IMR-90 (cell line): ENCODE data around the gene MFAP4.

ENCODE experiments used
- BHLHE40 ChIP-seq: fragments of 150-350 bp; IDR thresholded peaks from 2 replicates; pipeline ENCODE4 v1.6.1; 2016; ENCODE audit warnings: mild to moderate bottlenecking, low read depth, low read length
- CEBPB ChIP-seq: IDR thresholded peaks from 2 replicates; pipeline ENCODE4 v1.6.1; 2012; ENCODE audit warnings: low read depth, low read length, improper control_type of control experiment
- FOS ChIP-seq: fragments of 150-350 bp; IDR thresholded peaks from 2 replicates; pipeline ENCODE4 v1.6.1; 2016; ENCODE audit warnings: low read depth, low read length
- MAFK ChIP-seq: IDR thresholded peaks from 2 replicates; pipeline ENCODE4 v1.6.1; 2012; ENCODE audit warnings: low read depth, low read length, improper control_type of control experiment
- MXI1 ChIP-seq: IDR thresholded peaks from 2 replicates; pipeline ENCODE4 v1.6.1; 2012; ENCODE audit warnings: low read depth, mild to moderate bottlenecking, low read length, moderate library complexity, borderline replicate concordance
- POLR2A ChIP-seq: IDR thresholded peaks from 2 replicates; pipeline ENCODE4 v1.6.1; 2012; ENCODE audit warnings: mild to moderate bottlenecking, low read depth, low read length
- RAD21 ChIP-seq: IDR thresholded peaks from 2 replicates; pipeline ENCODE4 v1.6.1; 2012; ENCODE audit warnings: low read length, improper control_type of control experiment
- RFX5 ChIP-seq: IDR thresholded peaks from 2 replicates; pipeline ENCODE4 v1.8.0; 2012; ENCODE audit warnings: low read depth, mild to moderate bottlenecking, low read length, moderate library complexity
- TF ChIP-seq, protein P1 (sequence below): conservative IDR thresholded peaks from 2 replicates; pipeline ENCODE4 v1.5.1; 2012; ENCODE audit warnings: mild to moderate bottlenecking, low read depth, low read length, improper control_type of control experiment

DNA sequence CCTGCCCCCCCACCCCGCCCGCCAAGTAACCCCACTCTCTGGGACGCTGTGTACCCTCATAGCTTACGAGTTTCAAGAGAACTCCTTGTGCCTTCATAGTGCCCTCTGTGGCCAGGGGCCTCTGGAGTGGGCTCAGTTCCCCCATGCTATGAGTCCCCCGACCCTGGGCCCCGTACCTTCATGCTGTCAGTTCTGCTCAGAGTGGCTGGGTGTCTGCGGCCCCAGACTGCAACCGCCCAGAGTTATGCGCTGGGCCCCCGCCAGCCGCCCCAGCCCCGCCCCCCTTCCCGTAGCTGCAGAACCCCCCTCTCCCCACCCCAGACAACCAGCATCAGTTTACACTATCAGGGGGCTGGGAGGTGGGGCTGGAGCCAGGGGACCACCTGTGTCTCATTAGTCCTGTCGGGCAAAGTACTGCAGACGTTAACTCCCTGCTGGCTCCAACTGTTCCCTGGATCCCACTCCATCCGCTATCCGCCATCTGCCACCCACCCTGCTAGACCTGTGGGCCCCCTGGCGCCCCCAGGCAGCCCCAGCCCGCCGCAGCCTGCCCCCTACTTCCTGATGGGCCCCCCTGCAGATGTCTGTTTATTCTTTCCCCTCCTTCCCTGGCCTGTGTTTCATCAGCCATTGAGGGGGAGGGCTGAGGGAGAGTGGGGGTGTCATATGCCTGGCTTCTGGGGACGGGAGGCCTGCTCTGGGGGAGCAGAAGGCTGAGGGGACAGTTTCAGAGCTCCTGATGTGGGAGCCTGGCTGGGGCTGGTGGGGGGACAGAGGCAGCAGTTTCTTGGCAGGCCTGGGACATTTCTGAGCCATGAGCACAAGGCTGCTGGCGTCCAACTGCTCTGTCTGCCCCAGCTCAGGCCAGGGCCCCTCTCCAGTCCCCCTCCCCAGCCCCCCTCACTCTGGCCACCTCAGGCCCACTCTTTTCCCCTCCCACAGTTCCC, at the start of gene MFAP4:
- TF ChIP-seq RAD21 (no peak), POLR2A (no peak), FOS (no peak), BHLHE40 (no peak), CEBPB (0 out of 2 replicates have a peak, but pooled peaks have one; percentile 7), RFX5 (no peak), MXI1 (no peak), MAFK (no peak)
- TF ChIP-seq, protein P1, sequence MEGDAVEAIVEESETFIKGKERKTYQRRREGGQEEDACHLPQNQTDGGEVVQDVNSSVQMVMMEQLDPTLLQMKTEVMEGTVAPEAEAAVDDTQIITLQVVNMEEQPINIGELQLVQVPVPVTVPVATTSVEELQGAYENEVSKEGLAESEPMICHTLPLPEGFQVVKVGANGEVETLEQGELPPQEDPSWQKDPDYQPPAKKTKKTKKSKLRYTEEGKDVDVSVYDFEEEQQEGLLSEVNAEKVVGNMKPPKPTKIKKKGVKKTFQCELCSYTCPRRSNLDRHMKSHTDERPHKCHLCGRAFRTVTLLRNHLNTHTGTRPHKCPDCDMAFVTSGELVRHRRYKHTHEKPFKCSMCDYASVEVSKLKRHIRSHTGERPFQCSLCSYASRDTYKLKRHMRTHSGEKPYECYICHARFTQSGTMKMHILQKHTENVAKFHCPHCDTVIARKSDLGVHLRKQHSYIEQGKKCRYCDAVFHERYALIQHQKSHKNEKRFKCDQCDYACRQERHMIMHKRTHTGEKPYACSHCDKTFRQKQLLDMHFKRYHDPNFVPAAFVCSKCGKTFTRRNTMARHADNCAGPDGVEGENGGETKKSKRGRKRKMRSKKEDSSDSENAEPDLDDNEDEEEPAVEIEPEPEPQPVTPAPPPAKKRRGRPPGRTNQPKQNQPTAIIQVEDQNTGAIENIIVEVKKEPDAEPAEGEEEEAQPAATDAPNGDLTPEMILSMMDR, result no peak
